Stimulated activated CD4-positive, alpha-beta T cell treated with anti-CD3 and anti-CD28 coated beads, Interleukin-2, amount 100 ng/mL, for 24 hours (primary cell): ENCODE results near the gene PPIL3.

Source experiments
- DNase-seq, 2 donors: peaks; one replicate each; pipeline ENCODE4 v3.0.0-alpha.2; 2020

PPIL3 gene

GRCh38 chr2:200860092-200860795 lies 28.6 kb downstream of the PPIL3 start:
- peak in 1 of 2 donors; percentile 40 for DNase-seq

DNA sequence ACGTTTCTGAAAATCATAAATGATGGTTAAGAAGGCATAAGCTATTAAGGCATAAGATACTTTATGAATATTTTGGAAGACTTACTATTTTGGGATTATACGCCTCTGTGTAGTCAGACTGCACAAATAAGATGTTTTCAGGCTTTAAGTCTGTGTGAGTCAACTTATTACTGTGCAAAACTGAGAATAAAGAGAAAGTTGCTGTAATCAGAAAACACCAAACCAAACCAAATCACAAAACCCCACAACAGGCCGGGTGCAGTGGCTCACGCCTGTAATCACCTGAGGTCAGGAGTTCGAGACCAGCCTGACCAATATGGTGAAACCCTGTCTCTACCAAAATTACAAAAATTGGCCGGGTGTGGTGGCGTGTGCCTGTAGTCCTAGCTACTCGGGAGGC lies 32.1 kb downstream of the PPIL3 start:
- DNase-seq, result no peak

DNA sequence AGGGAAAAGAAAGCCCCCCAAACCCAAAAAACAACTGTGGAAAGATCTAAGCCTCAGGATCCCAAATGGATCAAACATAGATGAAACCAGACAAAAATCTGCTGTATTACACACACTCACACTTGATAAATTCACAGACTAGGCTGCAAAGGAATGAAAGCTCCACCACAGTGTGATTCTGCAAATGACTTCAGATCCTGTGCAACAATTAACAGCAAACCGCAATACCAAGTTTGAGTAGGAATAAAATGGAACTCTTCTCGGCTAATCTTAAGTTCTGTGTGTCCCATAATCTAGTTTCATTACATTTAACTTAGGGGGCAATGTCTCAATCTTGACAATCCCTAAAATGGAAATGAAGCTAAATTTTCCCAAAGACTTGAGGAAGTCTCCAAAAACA lies 36.3 kb downstream of the PPIL3 start:
- no peak for DNase-seq

- DNase-seq, result no peak
These were observed 37.3 kb downstream of the PPIL3 start for GRCh38 chr2:200851398-200852248.

DNA sequence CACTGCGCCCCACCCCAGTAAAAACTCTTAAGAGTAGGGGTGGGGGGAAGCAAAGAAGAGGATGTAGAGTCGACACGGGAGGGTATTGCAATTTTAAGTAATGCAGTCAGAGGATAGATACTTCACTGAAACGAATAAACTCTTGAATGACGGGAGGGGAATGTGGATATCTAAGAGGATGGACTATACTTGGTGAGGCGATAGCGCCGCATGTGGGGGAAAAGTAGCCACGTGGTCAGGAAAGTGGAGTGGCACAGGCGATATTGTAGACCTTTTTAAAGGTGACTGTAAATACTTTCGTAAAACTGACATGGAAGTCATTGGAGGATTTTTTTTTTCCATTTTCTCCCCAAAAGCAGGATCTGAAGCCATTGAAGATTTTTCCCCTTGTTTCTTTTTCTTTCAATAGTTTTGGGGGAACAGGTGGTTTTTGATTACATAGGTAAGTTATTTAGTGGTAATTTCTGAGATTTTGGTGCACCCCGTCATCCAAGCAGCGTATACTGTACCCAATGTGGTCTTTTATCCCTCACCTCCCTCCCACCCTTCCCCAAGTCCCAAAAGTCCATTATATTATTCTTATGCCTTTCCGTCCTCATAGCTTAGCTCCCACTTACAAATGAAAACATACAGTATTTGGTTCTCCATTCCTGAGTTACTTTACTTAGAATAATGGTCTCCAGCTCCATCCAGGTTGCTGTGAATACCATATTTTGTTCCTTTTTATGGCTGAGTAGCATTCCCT lies 38.2 kb downstream of the PPIL3 start:
- no peak for DNase-seq

GRCh38 chr2:200847939-200848338 lies 40.9 kb downstream of the PPIL3 start:
- no peak for DNase-seq

DNA sequence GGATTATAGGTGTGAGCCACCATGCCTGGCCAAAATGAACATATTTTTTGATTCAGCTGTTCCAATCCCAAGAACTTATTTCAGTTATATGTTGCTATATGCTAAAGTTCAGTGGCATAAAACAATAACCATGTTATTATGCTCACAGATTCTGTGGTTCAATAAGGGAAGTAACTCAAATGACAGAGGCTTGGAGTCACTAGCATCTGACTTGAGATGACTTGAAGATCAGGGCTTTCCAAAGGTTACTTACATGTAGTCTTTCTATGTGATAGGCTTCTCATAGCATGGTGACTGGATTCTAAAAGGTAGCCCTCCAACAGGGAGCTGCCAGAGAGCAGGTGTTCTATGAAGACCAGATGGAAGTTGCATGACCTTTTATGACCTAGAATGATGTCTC lies 41.6 kb downstream of the PPIL3 start:
- DNase-seq, result no peak

DNA sequence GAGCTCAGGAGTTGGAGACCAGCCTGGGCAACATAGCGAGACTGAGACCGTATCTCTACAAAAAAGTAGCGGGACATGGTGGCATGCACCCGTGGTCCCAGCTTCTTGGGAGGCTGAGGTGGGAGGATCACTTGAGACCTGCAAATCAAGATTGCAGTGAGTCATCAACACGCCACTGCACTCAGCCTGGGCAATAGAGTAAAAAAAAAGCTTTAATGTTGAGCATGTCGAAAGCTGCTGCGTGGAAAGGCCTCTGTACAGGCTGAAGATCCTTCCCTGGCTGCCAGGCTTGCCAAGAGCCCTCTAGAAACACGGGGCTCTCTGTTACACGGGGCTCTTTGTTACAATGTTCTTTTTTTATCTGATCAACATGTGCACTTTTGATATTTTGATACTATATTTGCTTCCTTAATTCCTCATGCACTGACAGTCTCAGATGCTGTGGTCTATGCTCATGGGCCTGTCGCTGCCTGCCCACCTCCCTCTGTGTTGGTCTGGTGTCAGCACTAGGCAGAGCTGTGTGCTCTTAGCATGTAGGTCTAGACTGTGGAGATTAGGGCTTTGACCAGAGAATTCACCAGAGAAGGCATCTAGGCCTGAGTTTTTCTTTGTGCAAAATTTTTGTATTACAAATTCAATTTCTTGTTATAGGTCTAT lies 43.1 kb downstream of the PPIL3 start:
- no peak for DNase-seq

DNA sequence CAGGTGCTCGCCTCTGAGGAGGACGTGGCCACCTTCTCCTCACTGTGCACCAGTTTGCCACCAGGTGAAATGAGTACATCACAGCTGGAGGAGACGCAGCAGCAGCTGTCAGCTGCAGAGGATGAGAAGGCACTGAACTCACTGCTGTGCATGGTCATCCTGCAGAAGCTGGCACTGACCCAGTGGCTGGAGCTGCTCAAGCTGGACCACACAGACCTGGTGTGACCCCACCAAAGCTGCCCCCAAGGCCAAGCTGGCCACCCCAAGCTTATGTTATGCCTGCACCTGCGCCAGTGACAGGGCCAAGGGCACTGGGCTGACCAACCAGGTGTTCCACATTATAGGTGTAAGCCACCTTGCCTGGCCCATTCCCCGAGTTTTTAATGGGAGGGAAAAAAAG lies 43.7 kb downstream of the PPIL3 start:
- DNase-seq, result no peak

GRCh38 chr2:200843993-200844948 lies 44.6 kb downstream of the PPIL3 start:
- DNase-seq, result no peak

DNA sequence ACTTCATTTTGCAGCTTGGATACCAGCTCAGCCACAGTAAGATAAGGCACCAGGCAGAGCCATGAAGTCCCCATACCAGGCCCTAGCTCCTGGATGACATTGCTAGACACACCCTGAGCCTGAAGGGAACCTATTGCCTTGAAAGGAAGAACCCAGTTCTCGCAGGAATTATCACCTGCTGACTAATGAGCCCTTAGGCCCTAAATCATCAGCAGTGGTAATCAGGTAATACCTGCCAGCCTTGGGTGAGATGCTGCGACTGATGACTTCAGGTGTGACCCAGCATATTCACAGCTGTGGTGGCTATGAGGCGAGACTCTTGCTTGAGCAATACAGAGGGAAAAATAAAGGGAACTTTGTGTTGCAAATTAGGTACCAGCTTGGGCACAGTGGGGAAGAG lies 49.4 kb downstream of the PPIL3 start:
- no peak for DNase-seq

DNA sequence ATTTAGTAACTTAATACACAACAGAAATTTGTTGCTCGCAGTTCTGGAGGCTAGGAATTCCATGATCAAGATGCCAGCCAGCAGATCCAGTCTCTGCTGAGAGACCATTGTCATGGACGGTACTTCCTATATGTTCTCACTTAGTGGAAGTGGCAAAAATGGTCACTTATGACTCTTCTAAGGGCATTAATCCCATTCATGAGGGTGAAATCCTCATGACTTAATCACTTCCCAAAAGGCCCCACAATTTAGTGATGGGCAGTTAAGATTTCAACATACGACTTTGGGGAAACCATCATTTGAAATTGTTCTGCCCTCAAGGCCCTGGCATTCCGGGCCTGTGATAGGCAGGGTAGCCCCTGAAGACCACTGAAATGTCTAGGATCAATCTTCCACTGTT lies 54.2 kb downstream of the PPIL3 start:
- DNase-seq, result no peak

DNA sequence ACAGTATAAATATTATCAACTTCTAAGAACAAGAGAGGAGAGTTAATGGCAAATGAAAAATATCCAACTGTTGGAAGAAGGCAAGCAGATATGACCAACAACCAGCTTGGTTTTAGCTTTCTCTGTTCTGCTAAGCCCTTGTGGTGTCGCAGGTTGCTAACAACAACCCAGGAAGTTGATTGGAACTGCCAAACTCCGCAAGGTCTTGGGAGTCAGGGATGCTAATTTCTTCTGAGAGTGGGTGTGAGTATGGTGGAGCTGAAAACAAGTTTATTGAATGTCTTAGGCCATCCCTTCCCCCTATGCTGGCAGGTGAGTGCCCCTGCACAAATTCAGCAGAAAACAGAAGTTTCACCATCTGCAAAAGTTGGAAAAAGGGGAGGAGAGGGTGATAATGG lies 59.6 kb downstream of the PPIL3 start:
- no peak for DNase-seq

- no peak for DNase-seq
These were observed 60.2 kb downstream of the PPIL3 start for GRCh38 chr2:200828572-200829257.

DNA sequence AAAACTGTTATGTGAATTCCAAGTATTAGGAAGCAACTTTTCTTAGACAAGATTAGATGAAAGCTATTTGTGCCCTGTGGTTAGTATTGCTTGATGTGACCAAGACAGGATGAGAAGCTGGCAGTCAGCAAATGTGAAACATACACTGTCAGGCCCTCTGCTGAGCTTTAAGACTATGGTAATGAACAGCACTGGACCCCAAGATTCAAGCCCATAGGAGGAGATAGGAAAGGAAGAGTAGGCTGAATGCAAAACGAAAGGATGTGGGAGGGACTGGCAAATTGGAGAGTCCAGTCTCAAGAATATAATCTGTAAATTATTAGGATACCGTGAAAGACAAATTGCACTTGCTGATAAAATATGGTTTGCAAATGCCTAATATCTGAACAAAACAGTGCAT lies 60.8 kb downstream of the PPIL3 start:
- no peak for DNase-seq

- DNase-seq, result no peak
These were observed 67.1 kb downstream of the PPIL3 start for GRCh38 chr2:200821686-200822245.
